ENCODE data around the gene KCNQ5. TPM values are rescaled to one million over a fixed set of nuclear protein-coding genes. Genes with fewer than 3 reads are reported as not detected.

Gene KCNQ5
- total and polyA plus RNA-seq, 2 of the 8 experiments (the other 6 are each of a cell fraction or from before 2014, with no cell fraction given): 0.83 to 1.2 TPM

GRCh38 chr6:73236144-73236750 is 614.4 kb downstream of the KCNQ5 start:
- no peak for DNase-seq (ENCODE audit: low read depth in 1 of 2, low spot score in 2 of 2)
- no peak overlapping the region for H3K18ac ChIP-seq (ENCODE audit: extremely low read depth, low read length)
- POLR2A ChIA-PET (ENCODE audit: partially characterized antibody): no interaction called here

More at GRCh38 chr6:73236144-73236750, 614.4 kb downstream of the KCNQ5 start:
- Histone ChIP-seq H2AK5ac (ENCODE audit: low read depth, low read length) (no peak overlapping the region), H4K20me1 (replicated peaks in 1 of 2; ENCODE audit: control insufficient read depth in 1 of 2, insufficient read depth in 2 of 2, low read length in 2 of 2) (no peaks in the 10 kb centered on the region), H3K23ac (ENCODE audit: insufficient read length) (no peak overlapping the region), H2BK20ac (ENCODE audit: low read length) (no peak overlapping the region), H3K79me1 (ENCODE audit: low read depth, low read length) (no peaks in the 10 kb centered on the region), H3K9me3 (ENCODE audit: insufficient read depth in 2 of 2, low read depth in 1 of 2, low read length in 1 of 2) (no peaks in the 10 kb centered on the region), H3K23me2 (ENCODE audit: low read depth, low read length) (no peaks in the 10 kb centered on the region), H3K4me3 (ENCODE audit: extremely low read depth in 1 of 4, insufficient read depth in 2 of 4, low read depth in 3 of 4, low read length in 4 of 4) (no peak overlapping the region), H3K27me3 (replicated peaks in 1 of 4; ENCODE audit: control insufficient read depth in 3 of 4, extremely low read depth in 1 of 4, insufficient read depth in 3 of 4, low read length in 3 of 4) (no peaks in the 10 kb centered on the region), H3K4ac (replicated peaks; ENCODE audit: insufficient read length, low read depth, low read length) (no peak overlapping the region), H2BK120ac (replicated peaks; ENCODE audit: low read depth, low read length) (no peak overlapping the region), H4K5ac (ENCODE audit: insufficient read length, low read depth, low read length) (no peak overlapping the region), H2BK5ac (ENCODE audit: low read depth, low read length) (no peak overlapping the region), H4K91ac (replicated peaks; ENCODE audit: insufficient read length, low read length) (no peak overlapping the region), H3K9ac (replicated peaks in 1 of 4; ENCODE audit: extremely low read depth in 1 of 4, low read depth in 3 of 4, low read length in 3 of 4) (no peak overlapping the region), H3K56ac (replicated peaks; ENCODE audit: insufficient read length, low read depth, low read length) (no peak overlapping the region), H2BK12ac (ENCODE audit: low read depth, low read length) (no peak overlapping the region), H3K4me1 (replicated peaks in 1 of 4; ENCODE audit: control insufficient read depth in 3 of 4, insufficient read depth in 4 of 4, low read length in 3 of 4) (no peaks in the 10 kb centered on the region; a peak in 1 of 7 replicates), H3K36me3 (ENCODE audit: control insufficient read depth in 2 of 4, insufficient read depth in 4 of 4, low read length in 3 of 4) (no peaks in the 10 kb centered on the region), H3K14ac (ENCODE audit: insufficient read length) (no peak overlapping the region), H3K27ac (ENCODE audit: low read depth, low read length) (no peak overlapping the region), H4K8ac (ENCODE audit: extremely low read depth, insufficient read depth, low read length) (no peak overlapping the region), H3K79me2 (ENCODE audit: control insufficient read depth in 1 of 2, insufficient read depth in 2 of 2, low read length in 2 of 2) (no peaks in the 10 kb centered on the region), H2AFZ (ENCODE audit: low read length) (no peak overlapping the region), H3K4me2 (ENCODE audit: insufficient read depth in 1 of 2, low read depth in 2 of 2, low read length in 2 of 2) (no peak overlapping the region), H2BK15ac (ENCODE audit: low read length) (no peak overlapping the region)
- WGBS, 2 experiments (ENCODE audit: extremely low coverage in 1 of 2, insufficient coverage in 1 of 2, insufficient read length in 1 of 2, insufficient replicate concordance in 2 of 2, low coverage in 1 of 2, low lambda C conversion rate in 2 of 2, missing lambda C conversion rate in 1 of 2): 90% methylated on average over 5 of the region's 5 CpGs; no CpG with 5 or more reads in 1 of the 2 experiments
- no peak for FAIRE-seq
- CTCF ChIA-PET (ENCODE audit: partially characterized antibody): interaction anchor here (0.6 to 0.8 kb wide), 3 partner anchors 9 to 485 kb away, joined by 3 read pairs; no protein-coding TSS in a partner anchor
- TF ChIP-seq CREB1 (IDR thresholded peaks at IDR 0.05) (no peak), POU5F1 (IDR thresholded peaks at IDR 0.05; ENCODE audit: low read depth, low read length) (no peak)

All from H1 (cell line).